Gastrocnemius medialis (tissue), 4 donors: ENCODE data around the gene G6PC1.

Experiments used
- POLR2A ChIP-seq, 2 donors: fragments of 450-650 bp; IDR thresholded peaks; one replicate each; pipeline ENCODE4 v1.6.1; 2017; ENCODE audit warnings: antibody characterized with exemption in 2 of 2, mild to moderate bottlenecking in 2 of 2, moderate library complexity in 2 of 2
- TF ChIP-seq, protein P1 (sequence below), 5 experiments: fragments of 450-650 bp in 3 of 5; fragments of 200-600 bp in 2 of 5; sonication (generic) in 2 of 5; IDR thresholded peaks in 4 of 5; conservative IDR thresholded peaks in 1 of 5; 1 replicate in 4 of 5; 2 replicates in 1 of 5; pipeline ENCODE4 v1.5.1; 2016 to 2019; ENCODE audit warnings: antibody characterized with exemption in 5 of 5, mild to moderate bottlenecking in 3 of 5, moderate library complexity in 3 of 5

- TF ChIP-seq, protein P1, sequence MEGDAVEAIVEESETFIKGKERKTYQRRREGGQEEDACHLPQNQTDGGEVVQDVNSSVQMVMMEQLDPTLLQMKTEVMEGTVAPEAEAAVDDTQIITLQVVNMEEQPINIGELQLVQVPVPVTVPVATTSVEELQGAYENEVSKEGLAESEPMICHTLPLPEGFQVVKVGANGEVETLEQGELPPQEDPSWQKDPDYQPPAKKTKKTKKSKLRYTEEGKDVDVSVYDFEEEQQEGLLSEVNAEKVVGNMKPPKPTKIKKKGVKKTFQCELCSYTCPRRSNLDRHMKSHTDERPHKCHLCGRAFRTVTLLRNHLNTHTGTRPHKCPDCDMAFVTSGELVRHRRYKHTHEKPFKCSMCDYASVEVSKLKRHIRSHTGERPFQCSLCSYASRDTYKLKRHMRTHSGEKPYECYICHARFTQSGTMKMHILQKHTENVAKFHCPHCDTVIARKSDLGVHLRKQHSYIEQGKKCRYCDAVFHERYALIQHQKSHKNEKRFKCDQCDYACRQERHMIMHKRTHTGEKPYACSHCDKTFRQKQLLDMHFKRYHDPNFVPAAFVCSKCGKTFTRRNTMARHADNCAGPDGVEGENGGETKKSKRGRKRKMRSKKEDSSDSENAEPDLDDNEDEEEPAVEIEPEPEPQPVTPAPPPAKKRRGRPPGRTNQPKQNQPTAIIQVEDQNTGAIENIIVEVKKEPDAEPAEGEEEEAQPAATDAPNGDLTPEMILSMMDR (IDR thresholded peaks at IDR 0.05 in 4 of 5, conservative IDR thresholded peaks at IDR 0.05 in 1 of 5), result no peak
- TF ChIP-seq POLR2A (IDR thresholded peaks at IDR 0.05), result no peak
Measured at GRCh38 chr17:42913522-42913921, 12.9 kb downstream of the G6PC1 start.
